ENCODE measurements around the gene KCTD15. TPM values are rescaled to one million over a fixed set of nuclear protein-coding genes. Genes with fewer than 3 reads are reported as not detected.

Gene KCTD15
- total and polyA plus RNA-seq, 10 of the 15 experiments (the other 5 are each of a cell fraction or from before 2014, with no cell fraction given), result not detected

- Histone ChIP-seq H3K4me1 (ENCODE audit: control insufficient read depth, insufficient read depth, low read length) (peaks cover 3% of the 10 kb centered on the region; the same call in 1 of the 2 replicates), H3K4me2 (ENCODE audit: control insufficient read depth, insufficient read depth) (peak overlapping the region; percentile 64; the same call in 1 of the 2 replicates), H3K36me3 (ENCODE audit: control insufficient read depth in 2 of 2, insufficient read depth in 2 of 2, low read length in 1 of 2) (no peaks in the 10 kb centered on the region), H2AFZ (ENCODE audit: control insufficient read depth, low read depth, low read length) (no peak overlapping the region; the same call in 1 of the 2 replicates), H3K4me3 (no peak overlapping the region), H4K20me1 (ENCODE audit: control insufficient read depth, insufficient read depth) (no peaks in the 10 kb centered on the region), H3K79me2 (ENCODE audit: control insufficient read depth, insufficient read depth, low read length) (no peaks in the 10 kb centered on the region), H3K9ac (ENCODE audit: control insufficient read depth, insufficient read depth, low read length) (no peak overlapping the region), H3K9me3 (replicated peaks; ENCODE audit: control insufficient read depth, insufficient read depth, low read length) (no peaks in the 10 kb centered on the region), H3K27me3 (replicated peaks in 1 of 2; ENCODE audit: control insufficient read depth in 2 of 2, insufficient read depth in 2 of 2, low read length in 1 of 2) (peaks cover 3 to 5% of the 10 kb centered on the region in 2 experiments; a peak in 2 of 4 replicates), H3K27ac (ENCODE audit: control insufficient read depth, insufficient read depth) (no peak overlapping the region)
- TF ChIP-seq CBX5 (IDR thresholded peaks at IDR 0.05; ENCODE audit: low read depth) (no peak), POU2F2 (IDR thresholded peaks at IDR 0.05; ENCODE audit: borderline replicate concordance, low read depth, low read length) (no peak), CHD2 (IDR thresholded peaks at IDR 0.05; ENCODE audit: borderline replicate concordance, low read depth, low read length) (no peak), PAX8 (IDR thresholded peaks at IDR 0.05) (no peak)
- ChIA-PET CTCF (no interaction called here), SMC1A (ENCODE audit: uncharacterized antibody, unreplicated experiment) (no interaction called here), RAD21 (ENCODE audit: unreplicated experiment) (no interaction called here), POLR2A (no interaction called here)
- DNase-seq (ENCODE audit: low read depth, low spot score), result no peak
- WGBS (ENCODE audit: insufficient coverage, insufficient replicate concordance, low lambda C conversion rate, missing lambda C conversion rate), result 33% methylated on average over 10 of the region's 10 CpGs
- BruUV-seq (replicated peaks), result no TSS peak
- no peak for FAIRE-seq
- ATAC-seq, result no peak
- intact Hi-C loops (cut with micrococcal nuclease; ENCODE audit: unreplicated experiment) (no loop called here), in situ Hi-C loops (cut with MboI) (no loop called here)
Measured at GRCh38 chr19:33819506-33819879, 22.8 kb downstream of the KCTD15 start.

DNA sequence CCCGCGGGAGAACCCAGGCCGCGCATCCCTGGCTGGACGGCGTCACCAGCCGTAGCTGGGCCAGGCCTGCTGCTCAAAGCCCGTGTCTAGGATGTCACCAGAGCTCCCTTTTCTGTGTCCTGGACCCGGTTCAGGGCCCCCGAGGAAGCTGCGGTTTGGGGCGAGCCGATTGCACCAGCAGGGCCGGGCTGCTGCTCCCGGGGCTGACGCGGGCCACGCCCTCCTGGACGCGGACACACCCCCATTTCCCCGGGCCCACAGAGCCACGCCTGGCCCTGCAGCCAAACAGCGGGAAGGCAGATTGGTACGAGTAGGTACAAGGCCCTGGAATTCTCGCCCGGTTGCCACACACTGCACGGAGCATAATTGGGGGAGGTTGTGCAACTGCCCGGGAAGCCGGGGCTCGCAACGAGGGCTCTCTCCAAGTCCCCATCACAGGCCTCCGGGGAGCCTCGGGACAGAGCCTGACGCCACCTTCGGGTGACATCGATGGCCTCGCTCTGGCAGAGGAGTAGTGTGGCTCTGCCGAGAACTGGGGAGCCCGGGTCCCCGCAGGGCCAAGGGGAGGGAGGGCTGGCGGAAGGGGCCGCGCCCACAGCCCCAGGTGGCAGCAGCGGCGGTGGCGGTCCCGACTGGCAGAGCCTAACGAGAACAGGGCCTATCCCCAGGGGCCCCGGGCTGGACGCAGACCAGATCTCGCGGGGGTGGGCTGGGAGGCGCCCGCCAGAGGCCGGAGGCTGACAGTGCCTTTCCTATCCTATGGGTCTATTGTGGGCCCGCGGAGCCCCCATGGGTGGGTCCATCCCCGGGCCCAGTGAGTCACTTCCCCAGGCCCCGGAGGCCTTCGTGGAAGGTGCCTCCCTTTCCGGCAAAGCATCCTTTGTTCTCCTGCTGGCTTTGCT is 23.5 kb downstream of the KCTD15 start:
- FAIRE-seq (no peak), DNase-seq (ENCODE audit: low read depth, low spot score) (no peak), ATAC-seq (peak; percentile 78)
- RAD21 ChIA-PET (ENCODE audit: unreplicated experiment), result no interaction called here
- H3K27ac ChIP-seq (ENCODE audit: control insufficient read depth, insufficient read depth), result no peak overlapping the region
- CTCF ChIA-PET, result no interaction called here
- peaks cover 3% of the 10 kb centered on the region; the same call in 1 of the 2 replicates for H3K4me1 ChIP-seq (ENCODE audit: control insufficient read depth, insufficient read depth, low read length)
- intact Hi-C loops (cut with micrococcal nuclease; ENCODE audit: unreplicated experiment) (no loop called here), in situ Hi-C loops (cut with MboI) (no loop called here)
- POLR2A ChIA-PET, result no interaction called here
- H3K27me3 ChIP-seq (replicated peaks in 1 of 2; ENCODE audit: control insufficient read depth in 2 of 2, insufficient read depth in 2 of 2, low read length in 1 of 2), result peaks cover 3 to 5% of the 10 kb centered on the region in 2 experiments; a peak in 2 of 4 replicates
- H3K4me3 ChIP-seq, result no peak overlapping the region
- H3K36me3 ChIP-seq (ENCODE audit: control insufficient read depth in 2 of 2, insufficient read depth in 2 of 2, low read length in 1 of 2), result no peaks in the 10 kb centered on the region
- H3K9ac ChIP-seq (ENCODE audit: control insufficient read depth, insufficient read depth, low read length), result no peak overlapping the region
- BruUV-seq (replicated peaks), result no TSS peak
- no peak for TF ChIP-seq CREB1 (IDR thresholded peaks at IDR 0.05; ENCODE audit: low read depth)
- TF ChIP-seq PML (IDR thresholded peaks at IDR 0.05; ENCODE audit: low read length), result no peak
- TF ChIP-seq CHD2 (IDR thresholded peaks at IDR 0.05; ENCODE audit: borderline replicate concordance, low read depth, low read length), result no peak
- TF ChIP-seq, protein P1, sequence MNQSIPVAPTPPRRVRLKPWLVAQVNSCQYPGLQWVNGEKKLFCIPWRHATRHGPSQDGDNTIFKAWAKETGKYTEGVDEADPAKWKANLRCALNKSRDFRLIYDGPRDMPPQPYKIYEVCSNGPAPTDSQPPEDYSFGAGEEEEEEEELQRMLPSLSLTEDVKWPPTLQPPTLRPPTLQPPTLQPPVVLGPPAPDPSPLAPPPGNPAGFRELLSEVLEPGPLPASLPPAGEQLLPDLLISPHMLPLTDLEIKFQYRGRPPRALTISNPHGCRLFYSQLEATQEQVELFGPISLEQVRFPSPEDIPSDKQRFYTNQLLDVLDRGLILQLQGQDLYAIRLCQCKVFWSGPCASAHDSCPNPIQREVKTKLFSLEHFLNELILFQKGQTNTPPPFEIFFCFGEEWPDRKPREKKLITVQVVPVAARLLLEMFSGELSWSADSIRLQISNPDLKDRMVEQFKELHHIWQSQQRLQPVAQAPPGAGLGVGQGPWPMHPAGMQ (IDR thresholded peaks at IDR 0.05; ENCODE audit: borderline replicate concordance), result no peak
- no peak for TF ChIP-seq HCFC1 (IDR thresholded peaks at IDR 0.05; ENCODE audit: low read length)
- TF ChIP-seq CEBPB (IDR thresholded peaks at IDR 0.05; ENCODE audit: borderline replicate concordance in 1 of 2, low read depth in 2 of 2, low read length in 2 of 2), result no peak
- TF ChIP-seq NFYB (IDR thresholded peaks at IDR 0.05; ENCODE audit: insufficient read depth, low read depth, low read length), result no peak
- TF ChIP-seq CHD1 (IDR thresholded peaks at IDR 0.05; ENCODE audit: low read depth, low read length), result no peak
- peak overlapping the region; percentile 34 for H2AFZ ChIP-seq (ENCODE audit: control insufficient read depth, low read depth, low read length)
- H3K79me2 ChIP-seq (ENCODE audit: control insufficient read depth, insufficient read depth, low read length), result no peaks in the 10 kb centered on the region
- H4K20me1 ChIP-seq (ENCODE audit: control insufficient read depth, insufficient read depth), result no peaks in the 10 kb centered on the region
- H3K4me2 ChIP-seq (ENCODE audit: control insufficient read depth, insufficient read depth), result peak overlapping the region; percentile 64; the same call in 1 of the 2 replicates
- WGBS (ENCODE audit: insufficient coverage, insufficient replicate concordance, low lambda C conversion rate, missing lambda C conversion rate), result 7% methylated on average over 55 of the region's 61 CpGs
- H3K9me3 ChIP-seq (replicated peaks; ENCODE audit: control insufficient read depth, insufficient read depth, low read length), result no peaks in the 10 kb centered on the region
- SMC1A ChIA-PET (ENCODE audit: uncharacterized antibody, unreplicated experiment), result no interaction called here

All from GM12878 (cell line).